H1 (cell line): ENCODE results near the gene PGAM2. TPM values are rescaled to one million over a fixed set of nuclear protein-coding genes. Genes with fewer than 3 reads are reported as not detected.

Experiments used
- CTCF ChIP-seq, 3 experiments: IDR thresholded peaks; 1 replicate in 2 of 3; 2 replicates in 1 of 3; pipeline versions ENCODE4 v1.5.1 to v1.6.1; 2011; ENCODE audit warnings: low read length in 3 of 3, mild to moderate bottlenecking in 3 of 3, inconsistent platforms in 2 of 3, low read depth in 1 of 3, moderate library complexity in 1 of 3; ENCODE audit not compliant: insufficient read depth in 1 of 3; ENCODE audit errors: control extremely low read depth in 1 of 3
- KDM4A ChIP-seq: IDR thresholded peaks from one replicate; pipeline ENCODE4 v1.7.1; 2012; ENCODE audit warnings: low read depth, mild to moderate bottlenecking, moderate library complexity, low read length, inconsistent platforms; ENCODE audit not compliant: severe bottlenecking
- KDM5A ChIP-seq: fragments of 200-600 bp; IDR thresholded peaks from 2 replicates; pipeline ENCODE4 v1.7.1; 2012; ENCODE audit warnings: mild to moderate bottlenecking, low read length, inconsistent platforms, mixed read lengths
- NRF1 ChIP-seq: IDR thresholded peaks from 2 replicates; pipeline ENCODE4 v1.6.1; 2011; ENCODE audit warnings: mild to moderate bottlenecking, low read depth, low read length, improper control_type of control experiment
- SP1 ChIP-seq: IDR thresholded peaks from 2 replicates; pipeline ENCODE4 v1.6.1; 2011; ENCODE audit warnings: low read depth, low read length
- SP2 ChIP-seq: IDR thresholded peaks from 2 replicates; pipeline ENCODE4 v1.6.1; 2012; ENCODE audit warnings: mild to moderate bottlenecking, low read length, inconsistent platforms
- TAF7 ChIP-seq: optimal IDR thresholded peaks from 2 replicates; pipeline ENCODE3; 2011; ENCODE audit warnings: low read depth, mild to moderate bottlenecking, inconsistent platforms, low read length, moderate library complexity, borderline replicate concordance
- polyA plus RNA-seq, 7 experiments: library from polyadenylated mRNA; depleted of rRNA in 3 of 7; stranded (reverse) in 5 of 7; unstranded in 2 of 7; fragments of >200 nt in 5 of 7; fragments of 200-250 nt in 2 of 7; gene quantifications; 1 replicate in 5 of 7; 2 replicates in 1 of 7; 4 replicates in 1 of 7; pipeline versions ENCODE4 v1.2.1 to v1.2.3, GENCODE V29; 2011 to 2013; ENCODE audit warnings: missing spikeins in 2 of 7, mixed read lengths in 2 of 7
- total RNA-seq: library from RNA; stranded (reverse); fragmentation: NEBNext Ultra II Directional; extraction: Animal tissue kit (Norgen Biotek cat#: 25700); gene quantifications from 2 replicates; pipeline ENCODE4 v1.2.1, GENCODE V29; 2021

Gene PGAM2
- total and polyA plus RNA-seq, 2 of the 8 experiments (the other 6 are each of a cell fraction or from before 2014, with no cell fraction given), result 2.1 to 2.9 TPM

- TF ChIP-seq KDM4A, result no peak
- no peak for TF ChIP-seq TAF7
- no peak for TF ChIP-seq SP1
- TF ChIP-seq KDM5A, result no peak
- TF ChIP-seq NRF1, result no peak
- no peak for TF ChIP-seq SP2
- TF ChIP-seq CTCF (IDR thresholded peaks at IDR 0.05; ENCODE audit: control extremely low read depth in 1 of 3, insufficient read depth in 1 of 3, low read depth in 1 of 3, low read length in 3 of 3), result no peak
Measured at GRCh38 chr7:44062903-44063295, 2.5 kb downstream of the PGAM2 start (continued).
